GDM1 (cell line): ENCODE results near the gene GLI3.

Experiments used
- DNase-seq: peaks from one replicate; lab custom pipeline; 2025; lab: John Stamatoyannopoulos, UW

GLI3 gene

GRCh38 chr7:41971640-41972187 lies 265.3 kb downstream of the GLI3 start:
- no peak for DNase-seq

GRCh38 chr7:41970941-41971340 lies 266.1 kb downstream of the GLI3 start:
- DNase-seq = no peak

DNA sequence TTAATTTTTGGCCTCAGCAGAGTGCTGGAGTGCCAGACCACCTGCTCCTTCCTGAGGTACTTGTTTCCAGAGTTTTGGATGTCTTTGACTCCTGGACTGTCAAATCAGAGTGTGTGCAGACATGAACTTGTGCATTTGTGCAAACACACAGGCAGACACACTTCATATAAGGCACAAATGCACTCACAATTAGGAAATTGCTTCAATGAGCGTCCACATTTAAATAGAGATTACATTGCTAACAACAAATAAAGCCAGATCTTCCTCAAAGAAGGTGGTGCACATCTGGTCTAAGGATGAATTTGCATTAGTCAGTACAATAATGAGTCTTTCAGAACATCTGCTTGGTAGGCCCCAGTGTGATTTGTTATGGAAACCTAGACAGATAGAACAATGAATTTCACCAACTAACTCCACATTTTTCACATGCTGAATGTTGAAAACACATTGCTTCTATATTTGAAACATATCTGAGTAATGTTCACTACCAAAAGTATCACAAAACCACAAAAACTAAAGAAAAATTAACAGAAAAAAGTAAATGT lies 267.4 kb downstream of the GLI3 start:
- DNase-seq = no peak

DNA sequence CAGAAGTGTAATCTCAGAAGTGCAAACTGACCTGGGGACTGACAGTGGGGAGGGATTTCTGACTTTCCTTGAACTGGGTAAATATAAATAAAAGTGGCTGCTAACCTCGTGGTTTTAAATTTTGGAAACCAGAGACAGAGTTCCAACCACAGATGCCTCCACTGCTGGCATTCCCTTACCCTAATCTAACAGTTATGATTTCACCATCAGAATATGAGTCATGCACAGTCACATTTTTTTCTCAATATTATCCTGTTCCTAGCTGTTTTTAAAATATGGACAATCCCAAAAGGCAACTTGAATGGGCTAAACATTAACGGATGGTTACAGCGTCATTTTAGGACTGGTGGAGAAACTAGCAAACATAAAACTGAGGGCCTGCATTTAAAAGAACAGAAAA lies 269.9 kb downstream of the GLI3 start:
- DNase-seq = no peak

DNA sequence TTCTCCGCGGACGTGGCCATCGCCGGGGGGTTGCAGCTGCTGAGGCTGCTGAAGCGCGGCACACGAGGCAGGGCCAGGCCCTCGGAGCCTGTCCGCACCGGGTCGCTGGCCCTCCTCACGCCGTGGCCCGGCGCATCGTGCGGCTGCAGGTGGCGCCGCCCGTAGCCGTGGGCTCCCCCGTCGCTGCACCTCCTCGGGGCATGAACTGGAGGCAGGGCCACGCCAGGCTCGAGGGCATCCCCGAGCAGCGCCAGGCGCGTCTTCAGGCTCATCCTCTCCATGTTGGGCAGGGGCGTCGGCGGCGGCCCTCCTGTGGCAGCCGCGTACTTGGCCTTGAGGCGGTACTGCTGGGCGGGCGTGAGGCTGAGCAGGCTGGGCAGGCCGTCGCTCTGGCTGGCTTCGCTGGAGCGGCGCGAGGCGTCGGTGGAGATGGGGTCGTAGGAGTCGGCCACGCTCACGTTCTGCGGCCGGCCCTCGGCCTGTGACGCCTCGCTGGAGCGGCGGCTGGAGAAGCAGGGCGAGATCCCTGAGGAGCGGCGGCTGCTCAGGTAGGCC lies 271.0 kb downstream of the GLI3 start:
- no peak for DNase-seq

- no peak for DNase-seq
These were observed 271.9 kb downstream of the GLI3 start for GRCh38 chr7:41964849-41965745.

- no peak for DNase-seq
These were observed 272.7 kb downstream of the GLI3 start for GRCh38 chr7:41964183-41964753.

DNA sequence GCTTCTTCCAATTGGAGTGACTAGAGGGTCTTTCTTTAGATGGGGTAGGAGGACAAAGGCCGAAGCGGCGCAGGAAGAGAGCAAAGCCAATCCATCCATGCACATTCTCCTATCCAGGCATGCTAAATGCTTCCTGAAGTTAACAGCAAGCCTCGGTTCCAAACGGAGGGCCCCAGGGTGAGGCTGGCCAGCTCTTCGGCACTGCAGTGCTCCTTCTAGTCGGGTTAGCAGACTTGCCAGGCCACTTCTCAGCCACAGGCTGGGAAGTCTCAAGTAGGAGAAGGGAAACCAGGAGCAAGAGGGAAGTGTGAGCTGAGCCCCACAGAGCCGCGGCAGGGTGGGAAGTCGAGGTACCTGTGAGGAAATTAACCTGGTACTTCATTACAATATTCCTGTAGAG lies 280.3 kb downstream of the GLI3 start:
- DNase-seq = no peak

DNA sequence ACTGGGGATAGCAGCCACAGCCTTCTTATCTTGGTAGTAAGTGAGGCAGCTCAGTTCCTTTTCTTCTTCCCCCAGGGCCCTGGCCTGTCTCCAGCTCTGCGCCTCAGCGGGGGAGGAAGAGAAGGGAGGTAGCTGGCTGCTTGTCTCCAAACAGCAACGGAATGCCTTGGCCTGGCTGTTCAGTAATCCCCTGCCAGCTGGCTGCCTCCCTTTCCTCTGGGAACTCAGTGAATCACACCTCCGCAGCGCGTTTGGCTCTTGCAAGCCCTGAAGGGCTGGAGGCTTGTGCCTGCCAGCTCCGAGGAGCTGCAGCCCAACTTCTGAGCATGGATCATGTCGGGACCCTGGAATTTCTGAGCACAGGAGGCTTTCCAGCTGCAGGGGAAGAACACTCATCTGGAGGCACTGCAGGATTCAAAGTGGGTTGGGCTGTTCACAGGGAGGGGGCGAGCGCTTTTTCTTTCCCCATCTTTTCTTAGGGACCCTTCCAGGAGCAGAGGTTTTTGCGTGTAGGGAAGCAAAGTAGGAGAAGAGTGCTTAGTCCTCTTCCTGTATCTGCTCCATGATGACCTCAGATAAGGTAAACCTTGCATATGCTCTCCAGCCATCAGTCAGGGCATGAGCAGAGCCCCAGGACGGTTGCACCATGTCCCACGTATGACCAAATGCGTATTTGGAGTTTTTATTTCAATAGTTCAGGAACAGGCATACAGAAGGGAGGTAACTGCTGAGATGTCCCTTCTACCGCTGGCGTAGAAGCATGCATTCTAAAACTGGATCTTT lies 280.9 kb downstream of the GLI3 start:
- peak; percentile 86 for DNase-seq

DNA sequence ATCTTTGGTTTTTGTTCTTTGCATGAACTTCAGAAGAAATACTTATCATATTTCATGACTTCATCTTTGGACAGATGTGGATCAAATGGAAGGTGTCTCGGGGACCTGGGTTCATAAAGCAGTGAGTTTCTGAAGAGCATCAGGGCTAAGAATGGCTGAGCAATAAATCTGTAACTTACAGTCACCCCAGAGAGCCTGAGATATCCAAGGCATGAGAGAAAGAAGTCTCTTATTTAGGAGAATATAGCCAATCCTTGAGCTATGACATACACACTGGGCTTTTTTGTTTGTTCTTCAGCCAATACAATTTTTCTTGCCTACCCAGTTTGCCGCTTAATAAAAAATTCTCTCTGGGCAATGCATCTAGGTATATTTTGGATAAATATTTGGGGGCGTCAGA lies 281.6 kb downstream of the GLI3 start:
- DNase-seq = no peak

- no peak for DNase-seq
These were observed 282.0 kb downstream of the GLI3 start for GRCh38 chr7:41954976-41955375.

DNA sequence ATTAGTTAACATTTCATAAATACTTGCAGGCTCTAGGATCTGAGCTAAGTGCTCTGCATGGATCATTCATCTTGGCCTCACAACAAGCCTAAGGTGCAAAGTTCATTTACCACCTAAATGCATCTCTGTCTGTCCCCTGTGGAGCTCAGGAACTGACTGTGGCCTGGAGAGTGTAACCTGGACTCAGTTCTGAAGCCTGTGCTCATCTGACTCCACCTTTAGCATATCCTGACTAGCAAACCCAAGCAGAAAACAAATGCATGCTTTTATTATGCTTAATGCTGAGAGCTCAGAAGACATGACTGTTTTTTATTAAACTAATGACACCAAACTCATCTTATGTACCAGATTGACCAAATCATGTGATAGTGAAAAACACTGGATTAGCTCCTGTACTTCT lies 288.5 kb downstream of the GLI3 start:
- DNase-seq = no peak

GRCh38 chr7:41943094-41943577 lies 293.9 kb downstream of the GLI3 start:
- DNase-seq = peak; percentile 67

DNA sequence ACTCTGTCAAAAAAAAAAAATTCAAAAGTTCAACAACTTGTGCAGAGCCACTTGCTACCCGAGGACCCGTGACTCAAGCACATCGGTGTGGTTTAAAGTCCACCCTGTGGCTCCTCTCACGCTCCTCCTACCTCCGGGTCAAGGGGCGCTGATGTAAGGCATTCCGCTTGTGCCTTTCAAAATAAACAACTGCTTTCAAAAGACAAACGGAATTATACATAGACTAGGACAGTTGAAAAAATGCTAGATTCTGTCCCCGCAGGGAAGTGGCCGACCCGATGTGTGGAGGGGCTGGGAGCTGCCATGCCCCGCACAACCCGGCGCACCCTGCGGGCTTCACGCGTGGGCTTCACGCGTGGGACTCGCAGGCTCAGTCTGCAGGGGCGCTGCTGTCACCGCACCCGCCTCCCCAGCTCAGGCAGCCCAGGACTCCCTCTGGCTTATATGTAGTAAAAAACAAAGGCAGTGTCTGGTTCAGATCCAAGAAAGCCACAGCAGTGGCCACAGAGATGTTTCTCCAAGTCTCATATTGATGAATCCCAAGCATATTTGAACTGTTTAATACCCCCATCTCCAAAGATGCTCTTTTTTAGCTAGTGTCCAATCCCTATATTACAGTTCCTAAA lies 294.4 kb downstream of the GLI3 start:
- no peak for DNase-seq

DNA sequence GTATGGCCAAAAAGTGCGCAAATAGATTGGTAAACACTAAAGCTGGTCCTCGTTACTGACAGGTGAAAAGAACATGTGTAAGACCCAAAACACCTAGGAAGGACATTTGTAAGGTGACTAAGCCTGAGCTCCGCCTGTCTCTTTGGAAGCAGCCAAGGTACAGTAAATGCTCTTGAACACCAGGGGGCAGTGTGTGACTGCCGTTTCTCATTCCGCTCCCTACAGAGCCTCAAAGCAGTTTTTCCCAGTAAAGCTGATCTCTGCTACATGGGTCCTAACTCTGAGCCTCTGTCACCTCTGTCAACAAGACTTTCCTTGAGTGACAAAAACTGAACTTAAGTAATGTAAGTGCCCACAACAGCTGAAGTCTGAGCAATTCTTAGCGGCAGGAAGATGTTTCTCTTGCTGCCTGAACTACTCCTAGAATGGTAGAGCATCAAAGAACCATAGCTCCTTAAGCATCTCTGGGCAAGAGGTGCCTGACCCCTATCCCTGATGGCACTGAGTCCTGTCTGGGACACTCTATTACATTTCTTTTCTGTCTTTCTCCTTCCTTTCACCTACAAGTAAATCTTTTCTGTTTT lies 296.2 kb downstream of the GLI3 start:
- DNase-seq = peak; percentile 54

- DNase-seq = no peak
These were observed 298.6 kb downstream of the GLI3 start for GRCh38 chr7:41938371-41938770.

DNA sequence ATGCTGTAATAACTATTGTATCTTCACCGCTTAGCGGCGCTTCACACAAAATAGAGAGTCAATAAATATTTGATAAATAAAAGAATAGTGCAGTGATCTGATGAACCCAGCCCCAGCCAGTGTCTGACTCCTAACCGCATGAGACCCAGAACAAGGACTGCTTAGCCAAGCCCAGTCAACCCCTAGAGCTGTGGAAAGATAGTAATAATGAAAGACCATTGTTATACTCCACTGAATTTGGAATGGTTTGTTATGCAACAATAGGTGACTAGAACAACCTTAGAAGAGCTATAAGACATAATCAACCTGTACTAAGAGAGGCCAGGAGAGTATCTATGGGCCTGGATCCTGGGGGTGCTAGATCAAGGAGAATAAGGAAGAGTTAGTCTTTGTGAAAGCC lies 303.6 kb downstream of the GLI3 start:
- DNase-seq = no peak

GRCh38 chr7:41931263-41931646 lies 305.8 kb downstream of the GLI3 start:
- DNase-seq = no peak

GRCh38 chr7:41930538-41931262 lies 306.3 kb downstream of the GLI3 start:
- no peak for DNase-seq

- DNase-seq = no peak
These were observed 308.2 kb downstream of the GLI3 start for GRCh38 chr7:41928781-41929180.
